ENCODE results near the gene LRMDA. TPM values are rescaled to one million over a fixed set of nuclear protein-coding genes. Genes with fewer than 3 reads are reported as not detected.

Gene LRMDA
- total and polyA plus RNA-seq, 2 donors from 2014 or later: 23.2 to 48.6 TPM

GRCh38 chr10:75938380-75939122 is 507.1 kb downstream of the LRMDA start:
- H3K36me3 ChIP-seq (ENCODE audit: control insufficient read depth in 2 of 3, insufficient read depth in 3 of 3, low read length in 3 of 3): no peaks in the 10 kb centered on the region
- intact Hi-C loops (cut with DNase I): no loop called here
- DNase-seq: no peak
- H3K4me3 ChIP-seq (ENCODE audit: low read length in 3 of 3): no peak overlapping the region
- H3K9ac ChIP-seq (ENCODE audit: low read length in 3 of 3): no peak overlapping the region
- H3K9me3 ChIP-seq (ENCODE audit: control insufficient read depth in 2 of 3, insufficient read depth in 1 of 3, low read length in 3 of 3): no peaks in the 10 kb centered on the region
- no peaks in the 10 kb centered on the region for H3K4me1 ChIP-seq (ENCODE audit: control insufficient read depth in 2 of 3, insufficient read depth in 2 of 3, low read depth in 1 of 3, low read length in 3 of 3)
- H3K27ac ChIP-seq (ENCODE audit: low read depth in 2 of 2, low read length in 2 of 2): no peak overlapping the region
- no peaks in the 10 kb centered on the region for H3K27me3 ChIP-seq (ENCODE audit: control insufficient read depth, insufficient read depth, low read length)
- FAIRE-seq: no peak
- TF ChIP-seq CTCF (IDR thresholded peaks at IDR 0.05; ENCODE audit: borderline replicate concordance, extremely low read depth, insufficient read depth): no peak

- intact Hi-C loops (cut with DNase I): no loop called here
- H3K9ac ChIP-seq (ENCODE audit: low read length in 3 of 3): no peak overlapping the region
- TF ChIP-seq CTCF (IDR thresholded peaks at IDR 0.05; ENCODE audit: borderline replicate concordance, extremely low read depth, insufficient read depth): no peak
- no peak for FAIRE-seq
- no peaks in the 10 kb centered on the region for H3K4me1 ChIP-seq (ENCODE audit: control insufficient read depth in 2 of 3, insufficient read depth in 2 of 3, low read depth in 1 of 3, low read length in 3 of 3)
- no peaks in the 10 kb centered on the region for H3K9me3 ChIP-seq (ENCODE audit: control insufficient read depth in 2 of 3, insufficient read depth in 1 of 3, low read length in 3 of 3)
- DNase-seq: no peak
- H3K36me3 ChIP-seq (ENCODE audit: control insufficient read depth in 2 of 3, insufficient read depth in 3 of 3, low read length in 3 of 3): no peaks in the 10 kb centered on the region
- H3K4me3 ChIP-seq (ENCODE audit: low read length in 3 of 3): no peak overlapping the region
- no peaks in the 10 kb centered on the region for H3K27me3 ChIP-seq (ENCODE audit: control insufficient read depth, insufficient read depth, low read length)
- H3K27ac ChIP-seq (ENCODE audit: low read depth in 2 of 2, low read length in 2 of 2): no peak overlapping the region
Observed at GRCh38 chr10:75939541-75939940, 508.1 kb downstream of the LRMDA start.

DNA sequence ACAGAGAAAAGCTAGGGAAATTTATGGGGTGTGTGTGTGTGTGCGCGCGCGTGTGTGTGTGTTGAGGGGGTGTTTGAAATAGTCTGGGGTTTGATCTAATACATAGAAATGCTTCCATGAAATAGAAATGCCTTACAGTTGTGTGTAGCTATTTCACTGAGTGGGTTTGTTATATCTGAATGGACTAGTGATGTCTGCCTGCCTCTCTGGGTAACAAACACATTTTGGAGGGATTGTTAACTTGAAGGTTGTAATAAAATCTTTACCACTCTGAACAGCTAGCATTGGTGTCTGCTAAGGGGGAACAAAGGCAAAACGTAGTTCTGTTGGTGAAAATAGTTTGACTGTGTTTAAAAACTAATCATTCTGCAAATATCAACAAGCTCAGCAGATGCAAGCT is 509.3 kb downstream of the LRMDA start:
- Histone ChIP-seq H3K9ac (ENCODE audit: low read length in 3 of 3) (no peak overlapping the region), H3K27me3 (ENCODE audit: control insufficient read depth, insufficient read depth, low read length) (no peaks in the 10 kb centered on the region), H3K36me3 (ENCODE audit: control insufficient read depth in 2 of 3, insufficient read depth in 3 of 3, low read length in 3 of 3) (no peaks in the 10 kb centered on the region), H3K4me1 (ENCODE audit: control insufficient read depth in 2 of 3, insufficient read depth in 2 of 3, low read depth in 1 of 3, low read length in 3 of 3) (no peaks in the 10 kb centered on the region), H3K27ac (ENCODE audit: low read depth in 2 of 2, low read length in 2 of 2) (no peak overlapping the region), H3K9me3 (ENCODE audit: control insufficient read depth in 2 of 3, insufficient read depth in 1 of 3, low read length in 3 of 3) (peaks cover 0 to 5% (median 0%) of the 10 kb centered on the region in 3 donors), H3K4me3 (ENCODE audit: low read length in 3 of 3) (no peak overlapping the region)
- TF ChIP-seq CTCF (IDR thresholded peaks at IDR 0.05; ENCODE audit: borderline replicate concordance, extremely low read depth, insufficient read depth): no peak
- DNase-seq: no peak
- intact Hi-C loops (cut with DNase I): no loop called here
- FAIRE-seq: no peak
